Measurements from ENCODE around the gene BPGM.
"Not testable (repeated sequence)": the region's sequence is repeated elsewhere in the genome, so short reads cannot be mapped to it uniquely, and the experiment has no call there.

The BPGM gene

GRCh38 chr7:134632937-134633540 lies 13.6 kb upstream of the BPGM start:
- peak; percentile 45 for DNase-seq

GRCh38 chr7:134636008-134636449 lies 10.6 kb upstream of the BPGM start:
- DNase-seq = no peak

- no peak for DNase-seq
Measured at GRCh38 chr7:134637441-134637840, 9.2 kb upstream of the BPGM start.

GRCh38 chr7:134637934-134638719 lies 8.5 kb upstream of the BPGM start:
- DNase-seq = no peak

- DNase-seq = no peak
Measured at GRCh38 chr7:134639061-134639460, 7.6 kb upstream of the BPGM start.

- no peak for DNase-seq
Measured at GRCh38 chr7:134639683-134640279, 6.9 kb upstream of the BPGM start.

GRCh38 chr7:134640842-134641715 lies 5.6 kb upstream of the BPGM start:
- DNase-seq = no peak

GRCh38 chr7:134641981-134642380 lies 4.7 kb upstream of the BPGM start:
- DNase-seq = not testable (repeated sequence)

- no peak for DNase-seq
Measured at GRCh38 chr7:134643131-134643530, 3.5 kb upstream of the BPGM start.

- DNase-seq = no peak
Measured at GRCh38 chr7:134645478-134645877, 1.2 kb upstream of the BPGM start.

- DNase-seq = no peak
Measured at GRCh38 chr7:134645935-134646334, 718 bp upstream of the BPGM start.

- DNase-seq = no peak
Measured at GRCh38 chr7:134648456-134648855, 1.8 kb downstream of the BPGM start.

- DNase-seq = no peak
Measured at GRCh38 chr7:134649226-134649775, 2.6 kb downstream of the BPGM start.

GRCh38 chr7:134651991-134652390 lies 5.3 kb downstream of the BPGM start:
- DNase-seq = no peak

GRCh38 chr7:134654104-134654775 lies 7.6 kb downstream of the BPGM start:
- no peak for DNase-seq

- DNase-seq = no peak
Measured at GRCh38 chr7:134657526-134657925, 10.9 kb downstream of the BPGM start.

- DNase-seq = no peak
Measured at GRCh38 chr7:134660242-134660785, 13.7 kb downstream of the BPGM start.

GRCh38 chr7:134660961-134661376 lies 14.3 kb downstream of the BPGM start:
- DNase-seq = no peak

GRCh38 chr7:134662166-134662870 lies 15.7 kb downstream of the BPGM start:
- DNase-seq = no peak

- DNase-seq = no peak
Measured at GRCh38 chr7:134662871-134663205, 16.2 kb downstream of the BPGM start.

GRCh38 chr7:134665045-134665444 lies 18.4 kb downstream of the BPGM start:
- DNase-seq = not testable (repeated sequence)
